Measurements from ENCODE around the gene ARMC3. TPM values are rescaled to one million over a fixed set of nuclear protein-coding genes. Genes with fewer than 3 reads are reported as not detected.
A peak's percentile ranks its signal among the peaks of the same experiment; 100 is the strongest.

The ARMC3 gene
- total and polyA plus RNA-seq, 9 of the 15 experiments (the other 6 are each of a cell fraction or from before 2014, with no cell fraction given), result 0.33 to 1.1 (median 0.62) TPM

DNA sequence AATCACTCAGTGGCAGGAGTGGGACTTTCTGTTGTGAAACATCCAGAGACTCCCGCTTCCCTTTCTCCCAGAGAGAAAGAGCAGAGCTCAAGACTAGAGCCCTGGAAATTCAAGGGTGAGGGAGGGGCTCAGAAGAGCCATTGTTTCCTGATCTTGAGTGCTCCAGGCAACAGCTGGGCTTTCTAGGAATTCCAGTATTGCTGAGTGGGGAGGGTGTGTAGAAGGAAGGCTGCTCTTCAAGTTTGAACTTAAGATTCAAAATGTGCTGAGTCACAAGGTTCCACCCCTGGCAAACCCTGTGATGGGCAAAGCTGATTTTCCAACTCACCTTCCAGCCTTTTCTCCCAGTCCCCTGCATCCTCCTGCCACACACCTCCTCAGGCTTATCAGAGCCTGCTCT lies 125.2 kb downstream of the ARMC3 start (continued):
- no peak for TF ChIP-seq RHOXF2B (CRISPR knock-in tag; conservative IDR thresholded peaks at IDR 0.05)
- TF ChIP-seq KDM1A (IDR thresholded peaks at IDR 0.05), result no peak
- no peak for TF ChIP-seq ZNF3 (CRISPR knock-in tag; IDR thresholded peaks at IDR 0.05)
- TF ChIP-seq JUND (IDR thresholded peaks at IDR 0.05; ENCODE audit: borderline replicate concordance, low read depth, low read length), result peak; percentile 30; the same call in 1 of the 2 replicates
- TF ChIP-seq JUND (tag; IDR thresholded peaks at IDR 0.05; ENCODE audit: borderline replicate concordance, low read depth, low read length), result peak; percentile 73; the same call in 1 of the 3 replicates
- TF ChIP-seq BRF1 (IDR thresholded peaks at IDR 0.05; ENCODE audit: borderline replicate concordance, extremely low read depth, insufficient read length), result no peak
- TF ChIP-seq NCOR1 (IDR thresholded peaks at IDR 0.05), result no peak
- no peak for TF ChIP-seq HDAC6 (IDR thresholded peaks at IDR 0.05; ENCODE audit: low read depth, low read length)
- 0 out of 2 replicates have a peak, but pooled peaks have one; percentile 15 for TF ChIP-seq GATAD2A (IDR thresholded peaks at IDR 0.05)
- no peak for TF ChIP-seq ZBTB8A (IDR thresholded peaks at IDR 0.05; ENCODE audit: partially characterized antibody)
- no peak for TF ChIP-seq XRCC4 (IDR thresholded peaks at IDR 0.05; ENCODE audit: extremely low read depth, insufficient read depth, insufficient read length)
- no peak for TF ChIP-seq TRIM28 (IDR thresholded peaks at IDR 0.05)
- TF ChIP-seq KLF13 (tag; IDR thresholded peaks at IDR 0.05; ENCODE audit: borderline replicate concordance, low read depth), result no peak
- no peak for TF ChIP-seq CBFA2T3 (IDR thresholded peaks at IDR 0.05)
- TF ChIP-seq, protein P1, sequence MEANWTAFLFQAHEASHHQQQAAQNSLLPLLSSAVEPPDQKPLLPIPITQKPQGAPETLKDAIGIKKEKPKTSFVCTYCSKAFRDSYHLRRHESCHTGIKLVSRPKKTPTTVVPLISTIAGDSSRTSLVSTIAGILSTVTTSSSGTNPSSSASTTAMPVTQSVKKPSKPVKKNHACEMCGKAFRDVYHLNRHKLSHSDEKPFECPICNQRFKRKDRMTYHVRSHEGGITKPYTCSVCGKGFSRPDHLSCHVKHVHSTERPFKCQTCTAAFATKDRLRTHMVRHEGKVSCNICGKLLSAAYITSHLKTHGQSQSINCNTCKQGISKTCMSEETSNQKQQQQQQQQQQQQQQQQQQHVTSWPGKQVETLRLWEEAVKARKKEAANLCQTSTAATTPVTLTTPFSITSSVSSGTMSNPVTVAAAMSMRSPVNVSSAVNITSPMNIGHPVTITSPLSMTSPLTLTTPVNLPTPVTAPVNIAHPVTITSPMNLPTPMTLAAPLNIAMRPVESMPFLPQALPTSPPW (CRISPR knock-in tag; IDR thresholded peaks at IDR 0.05), result no peak
- TF ChIP-seq, protein P2, sequence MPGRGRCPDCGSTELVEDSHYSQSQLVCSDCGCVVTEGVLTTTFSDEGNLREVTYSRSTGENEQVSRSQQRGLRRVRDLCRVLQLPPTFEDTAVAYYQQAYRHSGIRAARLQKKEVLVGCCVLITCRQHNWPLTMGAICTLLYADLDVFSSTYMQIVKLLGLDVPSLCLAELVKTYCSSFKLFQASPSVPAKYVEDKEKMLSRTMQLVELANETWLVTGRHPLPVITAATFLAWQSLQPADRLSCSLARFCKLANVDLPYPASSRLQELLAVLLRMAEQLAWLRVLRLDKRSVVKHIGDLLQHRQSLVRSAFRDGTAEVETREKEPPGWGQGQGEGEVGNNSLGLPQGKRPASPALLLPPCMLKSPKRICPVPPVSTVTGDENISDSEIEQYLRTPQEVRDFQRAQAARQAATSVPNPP (IDR thresholded peaks at IDR 0.05; ENCODE audit: borderline replicate concordance, insufficient read depth, insufficient read length), result no peak
- no peak for TF ChIP-seq ZZZ3 (IDR thresholded peaks at IDR 0.05)
- TF ChIP-seq, protein P3, sequence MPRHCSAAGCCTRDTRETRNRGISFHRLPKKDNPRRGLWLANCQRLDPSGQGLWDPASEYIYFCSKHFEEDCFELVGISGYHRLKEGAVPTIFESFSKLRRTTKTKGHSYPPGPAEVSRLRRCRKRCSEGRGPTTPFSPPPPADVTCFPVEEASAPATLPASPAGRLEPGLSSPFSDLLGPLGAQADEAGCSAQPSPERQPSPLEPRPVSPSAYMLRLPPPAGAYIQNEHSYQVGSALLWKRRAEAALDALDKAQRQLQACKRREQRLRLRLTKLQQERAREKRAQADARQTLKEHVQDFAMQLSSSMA (CRISPR knock-in tag; IDR thresholded peaks at IDR 0.05), result no peak
- TF ChIP-seq FIP1L1 (IDR thresholded peaks at IDR 0.05; ENCODE audit: low read depth, low read length, poor library complexity, severe bottlenecking), result no peak
- TF ChIP-seq, protein P4, sequence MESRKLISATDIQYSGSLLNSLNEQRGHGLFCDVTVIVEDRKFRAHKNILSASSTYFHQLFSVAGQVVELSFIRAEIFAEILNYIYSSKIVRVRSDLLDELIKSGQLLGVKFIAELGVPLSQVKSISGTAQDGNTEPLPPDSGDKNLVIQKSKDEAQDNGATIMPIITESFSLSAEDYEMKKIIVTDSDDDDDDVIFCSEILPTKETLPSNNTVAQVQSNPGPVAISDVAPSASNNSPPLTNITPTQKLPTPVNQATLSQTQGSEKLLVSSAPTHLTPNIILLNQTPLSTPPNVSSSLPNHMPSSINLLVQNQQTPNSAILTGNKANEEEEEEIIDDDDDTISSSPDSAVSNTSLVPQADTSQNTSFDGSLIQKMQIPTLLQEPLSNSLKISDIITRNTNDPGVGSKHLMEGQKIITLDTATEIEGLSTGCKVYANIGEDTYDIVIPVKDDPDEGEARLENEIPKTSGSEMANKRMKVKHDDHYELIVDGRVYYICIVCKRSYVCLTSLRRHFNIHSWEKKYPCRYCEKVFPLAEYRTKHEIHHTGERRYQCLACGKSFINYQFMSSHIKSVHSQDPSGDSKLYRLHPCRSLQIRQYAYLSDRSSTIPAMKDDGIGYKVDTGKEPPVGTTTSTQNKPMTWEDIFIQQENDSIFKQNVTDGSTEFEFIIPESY (CRISPR knock-in tag; IDR thresholded peaks at IDR 0.05), result no peak
- TF ChIP-seq, protein P5, sequence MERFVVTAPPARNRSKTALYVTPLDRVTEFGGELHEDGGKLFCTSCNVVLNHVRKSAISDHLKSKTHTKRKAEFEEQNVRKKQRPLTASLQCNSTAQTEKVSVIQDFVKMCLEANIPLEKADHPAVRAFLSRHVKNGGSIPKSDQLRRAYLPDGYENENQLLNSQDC (CRISPR knock-in tag; IDR thresholded peaks at IDR 0.05), result no peak
- no peak for TF ChIP-seq NCOA1 (IDR thresholded peaks at IDR 0.05; ENCODE audit: low read depth)
- TF ChIP-seq TOE1 (IDR thresholded peaks at IDR 0.05; ENCODE audit: borderline replicate concordance), result 0 out of 2 replicates have a peak, but pooled peaks have one; percentile 15
- no peak for TF ChIP-seq TOE1 (CRISPR knock-in tag; IDR thresholded peaks at IDR 0.05; ENCODE audit: borderline replicate concordance, low read depth)
- TF ChIP-seq BRCA1 (IDR thresholded peaks at IDR 0.05), result no peak
- no peak for TF ChIP-seq BRCA1 (CRISPR knock-in tag; IDR thresholded peaks at IDR 0.05)
- no peak for TF ChIP-seq TSC22D4 (tag; IDR thresholded peaks at IDR 0.05)

All from K562 (cell line).